ENCODE data around the gene PNPLA5.

Gene PNPLA5

DNA sequence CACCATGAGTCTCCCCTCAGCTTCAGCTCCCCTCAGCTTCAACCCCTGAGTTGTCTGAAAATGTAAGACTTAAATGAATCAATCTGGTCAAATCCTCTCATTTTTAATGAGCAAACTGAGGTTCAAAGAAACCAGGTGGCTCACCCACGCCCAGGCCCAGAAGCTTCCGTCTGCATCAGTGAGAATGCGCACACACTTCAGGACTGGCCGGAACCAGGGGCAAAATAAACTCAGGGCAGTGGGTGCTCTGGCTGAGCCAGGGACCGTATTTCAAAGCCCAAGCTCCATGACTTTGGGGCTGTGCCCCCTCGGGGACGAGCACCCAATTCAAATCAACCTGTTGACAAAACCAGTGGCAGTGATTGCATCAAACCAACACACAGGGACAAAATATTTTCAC, 32.6 kb downstream of the PNPLA5 start:
- DNase-seq (ENCODE audit: low read depth, low spot score), result no peak
- no peak overlapping the region for H3K27ac ChIP-seq

DNA sequence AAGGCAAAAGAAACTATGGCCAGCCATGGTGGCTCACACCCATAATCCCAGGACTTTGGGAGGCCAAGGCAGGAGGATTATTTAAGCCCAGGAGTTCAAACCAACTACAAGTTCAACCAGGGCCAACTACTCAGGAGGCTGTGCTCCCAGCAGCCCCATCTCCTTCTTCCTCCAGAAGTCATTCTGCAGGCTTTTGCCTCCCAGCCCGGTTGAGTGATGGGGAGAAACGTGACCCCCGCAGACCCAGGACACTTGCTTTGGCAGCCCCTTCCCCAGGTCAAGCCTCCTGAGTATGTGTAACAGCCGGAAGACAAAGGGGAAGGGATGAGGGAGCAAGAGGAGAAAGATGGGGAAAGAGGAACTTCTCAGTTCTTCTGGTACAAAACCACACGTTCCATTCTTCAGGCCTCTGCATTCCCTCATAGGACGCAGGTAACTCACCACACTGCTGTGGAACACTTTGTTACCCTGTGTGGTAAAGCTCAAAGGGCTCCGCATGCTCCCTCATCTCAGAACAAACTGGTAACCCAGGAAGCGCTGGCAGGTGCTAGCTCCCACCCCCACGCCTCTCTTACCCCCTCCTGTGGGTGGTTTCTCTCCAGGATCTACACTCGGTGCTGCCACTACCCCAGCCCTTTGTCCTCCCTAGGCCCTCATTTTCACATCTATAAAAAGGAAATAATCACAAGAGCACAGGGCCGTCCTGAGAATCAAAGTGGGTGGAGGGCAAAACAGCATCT, 33.5 kb downstream of the PNPLA5 start:
- no peak for DNase-seq (ENCODE audit: low read depth, low spot score)
- no peak overlapping the region for H3K27ac ChIP-seq

DNA sequence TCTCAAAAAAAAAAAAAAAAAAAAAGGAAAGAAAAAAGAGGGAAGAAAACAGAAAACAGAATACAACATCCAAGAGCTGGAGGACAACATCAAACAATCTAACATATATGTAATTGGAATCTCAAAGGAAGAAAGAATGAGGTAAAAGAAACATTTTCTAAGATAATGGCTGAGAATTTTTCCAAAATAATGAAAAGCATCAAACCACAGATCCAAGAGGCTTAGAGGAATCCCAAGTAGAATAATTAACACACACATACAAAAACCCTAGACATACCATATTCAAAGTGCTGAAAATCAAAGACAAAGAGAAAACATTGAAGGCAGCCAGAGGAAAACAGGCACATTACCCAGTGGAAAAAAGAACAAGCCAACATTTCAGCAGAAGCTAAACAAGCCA, 34.4 kb downstream of the PNPLA5 start:
- H3K27ac ChIP-seq, result no peak overlapping the region
- DNase-seq (ENCODE audit: low read depth, low spot score), result no peak

DNA sequence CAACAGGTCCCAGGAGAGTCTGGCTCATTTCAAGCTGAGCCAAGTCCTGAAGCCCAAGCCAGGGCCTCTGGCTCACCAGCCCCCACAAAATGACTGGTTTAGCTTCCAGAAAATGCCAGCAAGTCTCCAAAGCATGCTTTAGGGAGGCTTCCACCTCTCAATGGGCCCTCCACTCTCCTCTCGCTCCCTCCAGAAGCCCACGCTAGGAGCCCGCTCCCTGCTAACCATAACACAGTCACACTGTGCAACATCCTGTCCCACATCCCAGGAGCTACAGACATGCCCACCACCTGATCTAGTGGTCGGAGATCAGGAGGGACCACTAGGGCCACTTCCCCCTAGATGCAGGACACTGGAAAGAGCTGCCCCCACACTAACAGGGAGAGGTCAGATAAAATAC, 36.4 kb downstream of the PNPLA5 start:
- H3K27ac ChIP-seq, result no peak overlapping the region

DNA sequence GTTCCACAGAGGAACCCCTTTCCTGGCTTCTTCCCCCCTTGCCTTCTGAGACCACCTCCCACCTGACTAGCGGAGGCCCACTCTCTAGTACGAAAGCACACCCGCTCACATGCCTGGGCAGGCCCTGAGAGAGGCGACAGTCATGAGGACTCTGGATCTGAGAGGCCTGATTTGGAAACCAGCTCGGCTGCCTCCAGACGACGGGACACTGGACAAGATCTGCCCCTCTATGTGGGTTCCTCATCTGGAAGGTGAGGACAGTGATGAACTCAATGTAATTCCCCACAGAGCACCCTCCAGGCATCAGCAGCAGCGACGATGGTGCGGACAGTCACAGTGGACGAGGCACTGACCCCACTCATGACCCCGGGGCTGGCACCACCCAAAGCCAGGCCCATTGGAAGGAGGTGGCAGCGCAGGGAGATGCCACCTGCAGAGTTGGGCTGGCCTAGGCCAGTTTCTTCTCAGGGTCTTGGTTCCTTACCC, 37.0 kb downstream of the PNPLA5 start:
- no peak for DNase-seq (ENCODE audit: low read depth, low spot score)
- no peak overlapping the region for H3K27ac ChIP-seq

More for the DNA sequence above, 36.4 kb downstream of the PNPLA5 start:
- no peak for DNase-seq (ENCODE audit: low read depth, low spot score)

DNA sequence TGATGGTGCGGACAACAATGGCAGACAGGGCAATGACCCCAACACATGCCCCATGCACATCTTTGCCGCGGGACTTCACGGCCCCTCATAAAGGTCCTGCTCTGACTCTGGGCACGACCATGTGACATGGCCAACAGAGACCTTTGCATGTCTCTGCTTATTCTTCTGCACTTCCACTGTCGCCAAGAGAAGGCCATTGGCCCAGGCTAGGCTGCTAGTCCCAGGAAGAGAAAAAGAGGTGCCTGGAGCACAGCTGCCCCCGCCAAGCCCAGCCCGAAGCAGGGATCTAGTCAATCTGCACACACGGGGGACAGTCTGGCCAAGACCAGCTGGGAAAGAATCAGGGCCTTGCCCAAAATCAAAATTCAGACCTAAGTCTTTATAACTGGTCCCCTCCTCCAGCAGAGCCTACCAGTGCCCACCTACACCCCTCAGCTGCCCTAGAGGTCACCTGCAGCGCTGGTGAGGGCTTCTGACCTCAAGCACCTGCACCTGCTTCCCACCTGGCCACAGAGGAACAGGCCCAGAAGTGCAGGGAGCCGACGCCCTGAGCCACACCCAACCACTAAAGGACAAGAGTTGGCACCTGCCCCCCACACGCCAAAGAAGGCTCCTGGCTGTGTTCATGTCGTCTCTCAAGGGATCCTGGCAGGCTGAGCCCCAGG, 37.6 kb downstream of the PNPLA5 start:
- no peak overlapping the region for H3K27ac ChIP-seq
- no peak for DNase-seq (ENCODE audit: low read depth, low spot score)

DNA sequence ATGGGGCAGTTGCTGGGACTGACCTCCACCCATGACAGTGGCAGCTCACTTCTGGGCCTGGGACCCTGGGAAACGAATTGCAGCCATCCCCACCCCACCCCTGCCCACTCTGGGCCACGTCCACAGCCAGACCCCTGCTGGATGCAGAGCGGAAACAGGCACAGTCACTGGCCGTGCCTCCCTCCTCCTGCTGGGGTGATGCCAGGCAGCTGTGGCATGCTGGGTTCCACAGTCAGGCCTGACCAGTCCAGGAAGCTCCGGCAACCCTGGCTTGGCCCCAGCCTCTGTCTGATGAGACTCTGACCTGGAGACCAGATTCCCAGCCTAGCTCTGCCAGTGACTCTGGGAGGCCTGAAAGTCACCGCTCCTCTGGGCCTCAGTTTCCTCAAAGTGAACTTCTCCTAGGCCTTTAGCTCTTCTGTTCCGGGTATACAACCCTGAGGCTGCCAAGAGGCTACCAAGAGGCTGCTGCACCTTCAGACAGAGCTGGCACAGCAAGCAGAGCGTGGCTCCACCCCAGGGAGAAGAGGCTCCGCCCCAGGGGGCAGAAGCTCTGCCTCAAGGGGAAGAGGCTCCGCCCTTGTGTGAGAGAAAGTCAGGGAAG, 38.4 kb downstream of the PNPLA5 start:
- DNase-seq (ENCODE audit: low read depth, low spot score), result no peak
- no peak overlapping the region for H3K27ac ChIP-seq

DNA sequence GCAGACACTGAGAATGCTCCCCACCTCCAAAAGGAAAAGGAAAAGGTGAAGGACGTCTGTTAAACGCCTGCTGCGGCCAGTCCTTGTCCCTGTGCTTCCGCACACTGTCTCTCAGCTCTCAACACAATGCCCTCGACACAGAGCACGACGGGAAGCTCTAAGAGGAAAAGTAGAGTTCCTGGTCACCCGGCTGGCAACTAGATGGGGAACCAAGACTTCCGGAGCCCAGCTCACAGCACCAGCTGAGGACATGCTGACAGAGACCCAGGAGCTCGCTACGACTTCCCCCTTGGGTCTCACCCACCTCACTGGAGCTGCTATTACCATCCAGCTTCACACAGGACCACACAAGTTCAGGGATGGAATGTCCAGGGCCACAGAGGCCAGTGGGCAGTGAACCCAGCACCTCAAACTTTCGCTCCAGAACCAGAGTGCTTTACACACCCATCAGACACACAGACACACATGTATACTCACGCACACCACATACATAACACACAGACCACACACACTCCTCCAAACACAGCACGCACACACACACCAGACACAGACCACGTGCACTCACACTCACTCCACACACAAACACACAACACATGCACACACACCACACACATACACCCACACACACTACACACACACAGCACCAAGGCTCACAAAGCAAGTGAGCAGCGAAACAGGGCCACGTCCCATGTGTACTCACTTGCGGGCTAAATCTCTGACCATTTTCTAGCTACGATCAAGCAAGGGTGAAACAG, 39.1 kb downstream of the PNPLA5 start:
- H3K27ac ChIP-seq, result no peak overlapping the region
- no peak for DNase-seq (ENCODE audit: low read depth, low spot score)

DNA sequence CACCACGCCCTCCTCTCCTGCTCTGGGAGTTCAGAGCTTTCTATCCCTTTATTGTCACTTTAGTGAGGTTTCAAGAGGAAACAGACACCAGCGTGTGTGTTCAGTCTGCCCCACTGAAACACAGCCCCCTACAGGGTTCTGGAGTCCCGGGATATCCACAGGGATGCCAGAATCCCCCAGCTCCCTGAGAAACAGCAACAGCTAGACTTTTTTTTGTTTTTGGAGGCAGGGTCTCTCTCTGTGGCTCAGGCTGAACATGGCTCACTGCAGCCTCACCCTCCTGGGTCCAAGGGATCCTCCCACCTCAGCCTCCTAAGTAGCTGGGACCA, 39.9 kb downstream of the PNPLA5 start:
- H3K27ac ChIP-seq, result no peak overlapping the region
- no peak for DNase-seq (ENCODE audit: low read depth, low spot score)

DNA sequence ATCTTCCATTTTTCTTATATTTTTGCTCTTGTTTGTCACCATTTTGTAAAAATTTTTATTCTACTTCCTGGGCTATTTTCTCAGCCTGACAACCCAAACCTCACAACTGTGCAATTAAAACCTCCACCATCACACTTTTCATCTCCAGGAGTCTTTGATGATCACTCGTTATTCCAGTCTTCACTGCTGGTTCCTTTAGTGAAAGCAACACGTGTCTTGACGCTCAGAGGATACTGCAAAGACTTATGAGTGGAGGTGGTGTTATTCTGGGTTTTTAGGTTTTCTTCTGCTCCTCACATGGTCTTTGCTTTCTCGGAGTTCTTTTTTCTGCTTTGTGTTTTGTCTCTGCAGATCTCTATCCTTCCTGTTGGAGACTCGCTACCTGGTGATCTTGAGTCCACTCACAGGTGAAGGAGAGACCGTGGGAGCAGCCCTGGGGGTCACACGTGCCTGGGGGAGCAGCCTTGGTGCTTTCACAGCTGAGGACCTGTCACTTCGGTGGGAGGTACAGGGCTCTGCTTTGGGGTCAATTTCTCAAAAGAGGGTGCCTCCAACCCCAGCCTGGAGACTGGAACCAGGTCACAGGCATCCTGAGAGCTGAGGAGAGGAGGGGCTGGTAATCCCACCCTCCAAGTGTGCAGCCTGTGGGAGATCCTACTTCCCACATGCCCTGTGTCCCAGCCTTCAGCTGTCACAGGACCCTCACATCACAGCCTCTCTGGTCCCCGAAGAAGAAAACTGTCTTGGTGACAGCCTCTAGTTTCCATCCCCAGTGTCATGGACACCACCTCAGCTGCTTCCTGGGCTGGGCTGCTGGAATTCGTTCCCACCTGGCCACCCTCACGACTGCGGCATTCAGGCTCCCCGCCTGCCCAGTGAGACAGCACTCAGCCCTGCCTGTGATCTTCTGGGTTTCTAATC, 40.5 kb downstream of the PNPLA5 start:
- no peak for DNase-seq (ENCODE audit: low read depth, low spot score)
- no peak overlapping the region for H3K27ac ChIP-seq

DNA sequence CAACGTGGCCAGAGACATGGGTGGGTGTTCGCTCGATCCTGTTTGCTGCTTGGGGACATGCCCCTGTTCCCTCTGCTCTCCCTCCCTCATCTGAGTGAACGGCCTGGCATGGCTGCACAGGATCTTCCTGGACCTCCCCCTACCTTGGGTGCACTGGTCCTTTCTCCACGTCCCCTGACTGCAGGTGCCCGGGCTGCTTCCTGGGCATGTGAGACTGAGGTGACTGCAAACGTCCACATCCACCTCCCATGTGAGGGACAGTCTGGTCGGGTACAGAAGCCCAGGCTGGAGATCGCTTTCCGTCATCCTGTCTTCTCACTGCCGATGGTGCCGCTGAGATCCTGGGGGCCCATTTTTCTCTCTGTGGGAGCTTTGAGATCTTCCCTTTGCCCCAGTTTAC, 41.3 kb downstream of the PNPLA5 start:
- no peak overlapping the region for H3K27ac ChIP-seq
- no peak for DNase-seq (ENCODE audit: low read depth, low spot score)

DNA sequence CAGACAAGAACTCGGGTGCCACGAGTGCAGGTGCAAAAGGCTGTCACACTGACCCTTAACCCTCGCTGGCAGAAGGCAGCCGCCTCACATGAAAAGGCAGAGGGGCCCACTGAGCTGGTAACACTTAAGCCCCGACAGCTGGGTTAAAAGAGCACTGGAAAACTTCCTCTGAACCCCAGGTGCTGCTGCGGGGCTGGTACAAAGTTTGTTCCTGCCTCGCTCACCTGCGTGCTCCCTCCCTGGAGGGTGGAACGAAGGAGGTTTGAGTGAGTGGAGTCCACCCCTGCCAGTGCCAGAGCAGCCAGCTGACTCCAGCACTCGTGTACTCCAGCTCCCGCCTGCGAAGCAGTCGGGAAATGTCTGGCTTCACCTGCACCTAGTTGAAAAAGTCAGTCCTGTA, 42.1 kb downstream of the PNPLA5 start:
- H3K27ac ChIP-seq, result no peak overlapping the region
- no peak for DNase-seq (ENCODE audit: low read depth, low spot score)

DNA sequence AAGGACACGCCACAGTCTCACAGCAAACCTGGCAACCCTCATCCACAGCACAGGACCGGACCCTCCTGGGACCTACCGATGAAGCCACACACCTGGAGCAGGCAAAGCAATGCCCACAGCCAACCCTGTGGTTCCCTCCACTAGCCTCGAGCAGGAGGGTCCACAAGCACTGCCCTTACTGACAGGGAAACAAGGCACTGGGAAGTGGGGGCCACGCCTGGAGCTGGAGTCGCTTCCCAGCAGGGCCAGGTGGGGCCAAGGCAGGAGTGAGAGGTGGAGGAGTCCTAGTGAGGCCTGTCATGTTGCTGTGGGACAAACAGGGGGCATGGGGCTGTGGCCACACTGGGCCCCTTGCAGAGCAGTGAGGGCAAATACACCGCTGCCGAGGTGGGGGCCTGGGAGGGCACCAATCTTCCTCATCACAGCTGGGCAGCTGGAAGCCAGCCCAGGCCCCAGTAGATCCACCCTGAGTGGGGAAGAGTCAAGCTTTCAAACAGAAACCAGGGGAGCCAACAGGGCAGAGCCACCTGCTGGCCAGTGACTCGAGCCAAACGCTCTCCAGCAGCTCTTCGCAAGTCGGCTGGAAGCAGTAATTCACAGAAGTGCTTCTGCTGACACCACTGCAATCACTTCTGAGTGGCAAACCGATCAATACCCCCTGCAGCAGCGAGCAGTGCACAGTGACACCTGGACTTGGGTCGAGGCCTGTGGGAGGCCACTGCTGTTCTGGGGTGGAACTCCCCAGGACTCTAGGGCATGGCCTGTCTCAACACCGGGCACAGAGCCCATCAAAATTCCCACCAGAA, 43.2 kb downstream of the PNPLA5 start:
- no peak for DNase-seq (ENCODE audit: low read depth, low spot score)
- H3K27ac ChIP-seq, result no peak overlapping the region

DNA sequence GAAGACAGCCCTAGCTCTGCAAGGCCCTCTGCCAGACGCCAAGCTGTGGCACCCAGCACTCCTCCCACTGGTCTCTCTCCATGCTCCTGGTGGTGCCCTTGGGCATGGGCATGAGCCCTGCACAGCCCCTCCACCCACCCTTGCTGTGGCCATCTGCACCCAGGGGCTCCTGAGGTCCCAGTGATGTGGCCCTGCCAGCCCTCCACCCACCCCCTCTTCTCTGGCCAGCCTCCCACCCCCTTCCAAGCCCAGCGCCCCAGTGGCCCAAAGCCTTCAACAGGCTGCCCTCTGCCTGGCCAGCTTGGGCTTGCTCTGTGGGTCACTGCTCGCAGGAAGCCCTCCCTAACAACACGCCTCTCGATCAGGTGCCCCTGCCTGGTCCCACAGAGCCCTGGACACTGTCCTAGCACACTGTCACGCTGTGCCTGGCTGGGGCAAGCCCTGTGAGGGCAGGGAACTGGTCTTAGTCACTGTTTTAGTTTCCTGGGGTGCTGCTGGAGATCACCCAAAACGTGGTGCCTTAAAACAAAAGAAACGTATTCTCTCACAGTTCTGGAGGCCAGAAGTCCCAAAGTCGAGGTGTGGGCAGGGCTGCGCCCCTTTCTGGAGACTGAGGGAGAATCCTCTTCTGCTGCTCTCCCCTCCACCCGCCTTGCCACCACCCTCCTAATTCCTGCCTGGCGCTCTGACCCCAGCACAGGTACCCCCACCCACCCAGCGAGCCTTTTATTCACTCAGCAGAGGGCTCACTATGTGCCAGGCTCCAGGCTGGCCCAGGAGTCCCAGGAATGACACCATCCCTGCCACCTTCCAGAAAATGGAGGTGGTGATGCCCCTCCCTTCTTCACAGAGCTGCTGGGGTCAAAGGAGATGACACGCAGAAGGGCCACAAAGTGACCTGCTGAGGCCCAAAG, 44.2 kb downstream of the PNPLA5 start:
- no peak for DNase-seq (ENCODE audit: low read depth, low spot score)
- H3K27ac ChIP-seq, result no peak overlapping the region

DNA sequence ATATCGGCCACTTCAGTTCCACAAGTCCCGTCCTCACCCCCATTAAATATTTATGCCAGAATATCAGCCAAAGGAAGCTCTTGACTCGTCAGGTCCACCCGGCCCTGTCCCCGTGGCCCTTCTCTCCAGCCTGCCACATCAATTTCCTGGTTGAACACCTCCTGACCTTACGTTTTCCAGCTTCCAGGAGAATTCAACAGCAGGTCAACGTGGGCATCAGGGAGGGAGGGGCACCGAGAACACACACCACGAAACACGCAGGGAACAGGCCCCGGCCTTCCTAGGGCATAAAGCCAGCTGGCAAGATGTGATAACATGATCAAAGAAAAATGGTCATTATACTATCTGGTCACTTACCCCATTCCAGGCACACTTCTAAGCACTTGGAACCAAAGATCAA, 44.8 kb downstream of the PNPLA5 start:
- DNase-seq (ENCODE audit: low read depth, low spot score), result no peak
- no peak overlapping the region for H3K27ac ChIP-seq

DNA sequence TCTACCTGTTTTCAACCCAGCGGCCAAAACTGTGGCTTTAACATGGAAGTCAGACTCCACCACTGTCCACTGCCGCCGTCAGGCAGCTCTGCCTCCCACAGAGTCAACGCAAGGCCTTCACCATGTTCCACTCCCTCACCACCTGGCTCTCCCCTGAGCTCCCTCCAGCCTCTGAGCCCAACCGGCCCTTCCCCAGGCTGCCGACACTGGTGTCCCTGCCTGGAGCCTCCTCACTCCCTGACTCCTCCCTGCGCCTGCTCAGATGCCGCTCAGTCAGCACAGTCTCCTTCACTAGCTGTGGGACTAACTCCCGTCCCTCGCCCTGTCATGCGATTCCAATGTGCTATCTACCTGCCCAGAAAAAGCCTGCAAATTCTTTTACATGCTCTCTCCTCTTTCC, 45.8 kb downstream of the PNPLA5 start:
- H3K27ac ChIP-seq, result no peak overlapping the region
- no peak for DNase-seq (ENCODE audit: low read depth, low spot score)

DNA sequence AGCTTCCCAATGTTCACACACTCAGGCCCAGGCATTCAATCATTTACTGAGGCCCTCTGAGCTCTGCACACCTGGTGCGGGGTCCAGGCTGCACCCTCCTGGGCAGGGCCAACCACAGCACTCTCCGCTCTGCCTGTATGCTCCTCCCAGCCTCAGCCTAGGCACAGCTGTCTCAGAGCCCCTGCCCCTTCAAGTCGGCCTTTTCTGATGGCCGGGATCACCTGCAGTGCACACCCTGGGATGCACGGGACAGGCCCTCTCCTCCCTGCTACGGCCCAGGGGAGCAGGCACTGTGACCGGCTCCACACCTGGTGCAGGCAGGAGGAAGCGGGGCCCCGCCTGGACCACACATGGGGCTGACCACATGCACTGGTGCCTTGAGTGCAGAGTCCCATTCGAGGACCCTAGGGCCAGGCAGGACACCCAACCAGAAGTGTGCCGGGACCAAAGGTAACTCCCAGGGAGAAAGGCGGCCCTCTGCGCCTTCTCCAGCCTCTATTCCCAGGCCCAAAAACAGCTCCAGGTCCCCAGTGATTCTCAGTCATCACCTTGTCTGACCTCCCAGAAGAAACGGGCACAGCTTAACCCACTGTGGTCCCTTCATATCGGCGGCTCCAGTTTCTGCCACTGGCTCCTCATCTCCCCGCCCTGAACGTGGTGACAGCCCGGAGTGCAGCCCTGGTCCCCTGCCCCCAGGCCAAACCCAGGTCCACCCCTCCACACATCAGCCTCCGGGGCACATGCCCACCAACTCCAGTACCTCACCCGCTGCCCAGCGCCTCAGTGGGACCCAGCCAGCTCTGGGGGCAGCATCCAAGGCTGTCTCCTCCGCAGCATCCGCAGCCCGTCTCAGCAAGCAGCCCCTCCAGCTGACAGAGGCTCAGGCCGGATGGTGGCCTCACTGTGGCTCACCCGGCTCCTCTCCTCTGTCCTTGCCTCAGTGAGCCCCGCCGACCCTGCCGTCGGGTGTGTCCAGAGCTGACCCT, 47.0 kb downstream of the PNPLA5 start:
- no peak for DNase-seq (ENCODE audit: low read depth, low spot score)
- no peak overlapping the region for H3K27ac ChIP-seq
